GM12874 (cell line): ENCODE measurements around the gene FGF19.

ENCODE experiments used
- CTCF ChIP-seq: IDR thresholded peaks from 2 replicates; pipeline ENCODE4 v1.5.1; 2011; ENCODE audit warnings: low read depth, mild to moderate bottlenecking, control low read depth, low read length, moderate library complexity; ENCODE audit not compliant: insufficient read depth

Gene FGF19

GRCh38 chr11:69656536-69657455 lies 47.0 kb downstream of the FGF19 start:
- TF ChIP-seq CTCF = no peak

GRCh38 chr11:69655479-69656428 lies 48.1 kb downstream of the FGF19 start:
- TF ChIP-seq CTCF = no peak

- no peak for TF ChIP-seq CTCF
Observed at GRCh38 chr11:69654660-69655478, 49.0 kb downstream of the FGF19 start.

- no peak for TF ChIP-seq CTCF
Observed at GRCh38 chr11:69654001-69654659, 49.7 kb downstream of the FGF19 start.

GRCh38 chr11:69653406-69653960 lies 50.3 kb downstream of the FGF19 start:
- no peak for TF ChIP-seq CTCF

GRCh38 chr11:69652999-69653398 lies 50.8 kb downstream of the FGF19 start:
- TF ChIP-seq CTCF = no peak
